ELF-1 (cell line): ENCODE data around the gene FDCSP.
"Not testable (repeated sequence)": the region's sequence is repeated elsewhere in the genome, so short reads cannot be mapped to it uniquely, and the experiment has no call there.

Experiments used
- DNase-seq: peaks from one replicate; pipeline ENCODE4 v3.0.0-alpha.2; 2016; ENCODE audit warnings: low read depth, low spot score

The FDCSP gene

DNA sequence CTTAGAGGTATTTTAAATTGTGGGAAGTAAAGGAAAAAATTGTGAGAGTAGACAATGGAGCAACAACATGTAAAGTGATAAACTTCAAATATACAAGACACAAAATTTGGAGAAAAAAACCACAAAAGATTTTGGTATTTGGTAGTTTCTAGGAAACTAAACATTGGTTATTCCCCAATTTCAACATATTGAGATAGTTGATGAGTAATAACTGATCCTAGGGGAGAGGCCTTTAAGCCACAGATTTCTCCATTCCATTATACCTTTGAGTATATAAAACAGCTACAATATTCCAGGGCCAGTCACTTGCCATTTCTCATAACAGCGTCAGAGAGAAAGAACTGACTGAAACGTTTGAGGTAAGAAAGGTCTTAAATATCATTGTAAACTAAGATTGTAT is at the start of gene FDCSP:
Gene FDCSP, plus strand, starts transcription at position 301 of the 400 bp plus-strand sequence. CDS start 5,071 bp downstream, outside the sequence.
- DNase-seq = no peak

DNA sequence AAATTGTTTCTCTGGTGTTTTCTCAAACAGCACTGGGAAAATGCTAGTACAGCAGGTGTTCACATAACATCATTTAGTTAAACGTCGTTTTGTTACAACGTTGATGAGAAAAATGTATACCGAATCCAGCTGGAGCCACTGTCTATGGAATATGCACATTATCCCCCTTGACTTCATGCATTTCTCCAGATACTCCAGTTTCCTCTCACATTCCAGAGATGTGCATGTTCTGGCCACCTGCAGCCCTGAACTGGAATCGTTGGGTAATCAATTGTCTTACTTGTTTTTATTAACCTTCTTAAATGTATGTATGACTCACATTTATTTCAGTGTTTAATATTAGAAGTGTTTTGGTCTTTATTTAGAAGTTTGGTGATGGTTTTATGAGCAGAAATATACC is 48.8 kb upstream of the FDCSP start:
- DNase-seq = no peak

GRCh38 chr4:70178075-70178660 is 47.8 kb upstream of the FDCSP start:
- DNase-seq = no peak

DNA sequence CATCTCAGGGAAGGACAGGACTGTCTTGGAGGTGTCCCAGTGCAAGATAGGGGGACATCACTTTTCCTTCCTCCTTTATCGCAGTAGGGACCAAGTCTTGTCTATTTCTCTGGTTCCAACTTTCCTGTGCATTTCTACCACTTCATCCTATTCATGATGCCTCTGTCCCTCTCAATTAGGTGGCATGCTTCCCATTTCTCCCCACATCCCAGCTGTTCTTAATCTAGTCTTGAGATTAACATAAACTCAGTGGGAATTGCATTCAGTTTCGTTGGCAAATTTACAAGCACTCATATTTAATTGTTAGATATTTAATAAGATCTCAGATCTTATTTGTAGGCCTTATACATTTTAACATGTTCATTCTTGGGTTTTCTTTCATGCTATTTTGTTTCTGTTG is 46.1 kb upstream of the FDCSP start:
- DNase-seq = no peak

DNA sequence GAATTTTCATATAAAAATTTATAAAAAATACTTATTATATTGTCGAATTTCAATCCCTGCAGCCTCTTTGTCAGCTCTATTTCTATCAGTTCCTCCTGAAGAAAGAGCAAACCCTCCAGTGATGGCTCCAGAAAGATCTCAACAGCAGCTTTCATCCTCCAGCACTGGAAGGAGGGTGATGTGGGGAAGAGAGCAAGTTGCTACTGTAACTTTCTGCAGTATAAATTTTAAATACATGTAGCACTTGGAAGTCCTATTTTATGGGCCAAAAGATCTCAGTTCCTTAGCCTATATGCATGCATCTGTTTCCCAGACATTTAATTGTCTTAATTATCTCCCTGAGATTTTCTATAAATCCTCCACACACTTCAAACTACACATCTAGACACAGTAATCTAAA is 44.1 kb upstream of the FDCSP start:
- DNase-seq = no peak

DNA sequence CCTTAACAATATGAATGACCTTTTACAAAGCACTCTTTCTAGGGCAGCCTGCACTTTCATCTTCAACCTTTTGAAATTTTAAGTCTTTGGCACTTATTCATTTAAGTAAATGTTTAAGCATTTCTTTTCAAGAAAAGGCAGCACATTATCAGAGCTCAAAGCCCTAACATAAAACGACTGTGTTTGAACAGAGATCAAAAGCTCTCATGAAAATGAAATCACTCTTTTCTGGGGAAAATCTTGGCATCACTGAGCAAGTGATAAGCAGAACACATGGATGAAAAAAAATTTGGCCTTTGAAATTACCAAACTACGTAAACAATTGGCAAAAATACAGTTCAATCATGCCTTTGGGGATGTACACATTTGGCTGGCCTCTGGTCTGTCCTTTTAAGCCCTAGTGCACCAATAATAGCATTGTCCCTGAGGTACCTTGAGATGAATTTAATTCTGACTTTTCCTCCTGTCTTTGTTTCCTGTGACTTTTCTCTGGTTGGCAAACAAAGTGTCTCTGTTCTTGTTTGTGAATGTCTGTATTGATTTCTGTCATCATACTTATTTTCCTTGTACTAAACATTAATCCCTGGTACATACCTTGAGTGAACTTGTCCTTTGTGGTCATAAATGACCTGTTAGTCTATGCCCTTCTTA is 43.3 kb upstream of the FDCSP start:
- DNase-seq = no peak

DNA sequence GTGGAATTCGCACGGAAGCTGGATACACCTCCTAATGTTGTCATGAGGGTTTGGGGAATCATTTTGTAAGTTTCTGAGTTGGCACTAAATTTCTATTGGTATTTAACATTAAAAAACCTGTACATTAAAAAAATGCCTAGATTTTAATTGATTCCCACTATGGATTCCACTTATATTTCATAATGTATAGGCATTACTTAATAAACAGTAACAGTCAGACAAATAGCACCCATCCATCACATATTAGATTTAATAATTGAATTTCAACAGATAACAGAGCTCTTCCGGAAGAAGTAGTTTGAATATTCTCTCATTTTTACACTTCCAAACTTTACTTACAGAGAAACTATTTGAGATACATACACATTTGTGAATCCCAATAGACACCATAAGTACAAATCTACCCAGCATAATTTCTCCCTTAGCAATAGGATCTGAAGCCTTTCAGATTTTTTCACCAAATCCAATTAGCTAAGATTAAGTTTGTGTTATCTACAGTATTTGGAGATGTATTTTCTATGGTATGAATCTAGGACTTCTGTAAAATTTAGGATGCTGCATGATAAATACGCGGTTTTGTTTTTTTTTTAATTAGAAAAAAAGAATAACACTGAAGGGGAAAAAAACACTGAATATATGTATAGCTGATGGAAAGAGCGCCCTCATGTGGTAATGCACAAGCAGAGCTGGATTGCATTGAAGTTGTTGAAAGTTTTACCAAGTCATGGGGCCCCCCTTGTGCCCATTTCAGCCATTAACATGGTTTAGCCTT is 42.6 kb upstream of the FDCSP start:
- peak; percentile 8 for DNase-seq

GRCh38 chr4:70183940-70184246 is 42.0 kb upstream of the FDCSP start:
- DNase-seq = no peak

GRCh38 chr4:70187216-70187615 is 38.7 kb upstream of the FDCSP start:
- no peak for DNase-seq

GRCh38 chr4:70190579-70190978 is 35.3 kb upstream of the FDCSP start:
- no peak for DNase-seq

- DNase-seq = no peak
Measured at GRCh38 chr4:70191647-70192046, 34.3 kb upstream of the FDCSP start.

- no peak for DNase-seq
Measured at GRCh38 chr4:70192895-70193294, 33.0 kb upstream of the FDCSP start.

DNA sequence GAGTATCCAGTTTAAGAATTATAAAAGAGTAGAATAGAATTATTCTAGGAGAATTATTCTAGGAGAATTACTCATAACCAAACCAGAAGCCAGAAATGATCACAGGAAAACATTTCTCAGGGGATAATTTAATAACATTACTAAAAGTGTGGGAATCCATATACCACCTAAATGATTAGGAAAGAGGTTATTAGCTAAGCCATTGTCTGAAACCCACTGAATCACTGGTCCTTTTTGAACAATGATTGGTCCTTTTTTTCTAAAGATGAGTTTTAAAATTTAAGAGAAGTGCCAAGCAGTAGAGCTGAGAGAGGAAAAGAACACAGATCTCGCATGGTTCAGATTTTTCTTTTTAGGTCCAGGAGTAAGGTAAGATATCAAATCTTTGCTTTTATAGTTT is 30.5 kb upstream of the FDCSP start, which contains the start of gene ODAM:
Gene ODAM, plus strand, starts transcription at position 301 of the 400 bp plus-strand sequence. CDS start 819 bp downstream, outside the sequence.
- no peak for DNase-seq

GRCh38 chr4:70196857-70197256 is 29.1 kb upstream of the FDCSP start:
- DNase-seq = no peak

GRCh38 chr4:70197842-70198241 is 28.1 kb upstream of the FDCSP start:
- DNase-seq = peak; percentile 22

- no peak for DNase-seq
Measured at GRCh38 chr4:70203601-70204000, 22.3 kb upstream of the FDCSP start.

DNA sequence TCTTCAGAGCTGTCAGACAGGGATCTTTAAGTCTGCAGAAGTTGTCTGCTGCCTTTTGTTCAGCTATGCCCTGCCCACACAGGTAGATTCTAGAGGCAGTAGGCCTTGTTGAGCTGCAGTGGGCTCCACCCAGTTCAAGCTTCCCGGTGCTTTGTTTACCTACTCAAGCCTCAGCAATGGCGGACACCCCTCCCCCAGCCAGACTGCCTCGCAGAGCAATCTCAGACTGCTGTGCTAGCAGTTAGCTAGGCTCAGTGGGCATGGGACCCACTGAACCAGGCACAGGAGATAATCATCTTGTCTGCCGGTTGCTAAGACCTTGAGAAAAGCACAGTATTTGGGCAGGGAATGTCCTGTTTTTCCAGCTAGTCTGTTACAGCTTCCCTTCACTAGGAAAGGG is 13.2 kb upstream of the FDCSP start:
- DNase-seq = not testable (repeated sequence)

GRCh38 chr4:70216109-70216508 is 9.8 kb upstream of the FDCSP start:
- not testable (repeated sequence) for DNase-seq

GRCh38 chr4:70216550-70216949 is 9.4 kb upstream of the FDCSP start:
- not testable (repeated sequence) for DNase-seq

DNA sequence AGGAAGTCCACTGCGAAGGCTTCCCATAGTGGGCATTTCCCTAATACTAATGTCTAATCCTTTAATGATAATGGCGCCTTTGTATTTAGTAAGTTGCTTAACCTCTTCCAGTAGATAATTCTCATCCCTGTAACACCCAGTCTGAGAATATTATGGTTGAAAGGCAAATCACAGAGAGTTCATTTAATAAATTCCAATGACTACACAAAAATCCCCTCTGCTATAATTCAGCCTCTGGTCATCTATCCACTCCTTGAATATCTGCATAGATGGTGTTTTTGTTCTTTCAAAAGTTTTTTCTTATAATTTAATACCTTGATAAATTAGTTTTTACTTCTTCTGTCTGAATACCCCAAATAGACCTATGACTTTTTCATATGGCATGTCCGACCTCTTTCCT is 4.5 kb upstream of the FDCSP start:
- not testable (repeated sequence) for DNase-seq

GRCh38 chr4:70221818-70222217 is 4.1 kb upstream of the FDCSP start:
- not testable (repeated sequence) for DNase-seq

DNA sequence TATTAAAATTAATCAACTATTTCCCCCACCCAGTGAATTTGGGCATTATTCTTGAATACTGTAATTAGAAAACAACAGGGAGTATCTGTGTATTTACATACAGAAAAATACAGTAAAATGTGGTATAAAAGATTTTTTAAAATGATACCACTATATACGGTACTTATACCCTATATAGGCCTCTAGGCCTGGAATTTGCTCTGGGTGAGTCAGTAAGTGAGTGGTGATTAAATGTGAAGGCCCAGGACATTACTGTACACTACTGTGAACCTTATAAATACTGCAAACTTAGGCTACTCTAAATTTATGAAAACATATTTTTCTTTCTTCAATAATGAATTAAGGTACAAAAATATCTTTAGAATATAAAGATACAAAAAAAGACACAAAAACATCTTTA is 10.2 kb downstream of the FDCSP start:
- DNase-seq = no peak
